ENCODE data around the gene ALCAM. TPM values are rescaled to one million over a fixed set of nuclear protein-coding genes. Genes with fewer than 3 reads are reported as not detected.
A peak's percentile ranks its signal among the peaks of the same experiment; 100 is the strongest.

The ALCAM gene
- polyA plus RNA-seq: 1 to 10 TPM in 2 of 3 donors, under 1 TPM in 1; 0.72 to 4.9 (median 2.8) TPM

DNA sequence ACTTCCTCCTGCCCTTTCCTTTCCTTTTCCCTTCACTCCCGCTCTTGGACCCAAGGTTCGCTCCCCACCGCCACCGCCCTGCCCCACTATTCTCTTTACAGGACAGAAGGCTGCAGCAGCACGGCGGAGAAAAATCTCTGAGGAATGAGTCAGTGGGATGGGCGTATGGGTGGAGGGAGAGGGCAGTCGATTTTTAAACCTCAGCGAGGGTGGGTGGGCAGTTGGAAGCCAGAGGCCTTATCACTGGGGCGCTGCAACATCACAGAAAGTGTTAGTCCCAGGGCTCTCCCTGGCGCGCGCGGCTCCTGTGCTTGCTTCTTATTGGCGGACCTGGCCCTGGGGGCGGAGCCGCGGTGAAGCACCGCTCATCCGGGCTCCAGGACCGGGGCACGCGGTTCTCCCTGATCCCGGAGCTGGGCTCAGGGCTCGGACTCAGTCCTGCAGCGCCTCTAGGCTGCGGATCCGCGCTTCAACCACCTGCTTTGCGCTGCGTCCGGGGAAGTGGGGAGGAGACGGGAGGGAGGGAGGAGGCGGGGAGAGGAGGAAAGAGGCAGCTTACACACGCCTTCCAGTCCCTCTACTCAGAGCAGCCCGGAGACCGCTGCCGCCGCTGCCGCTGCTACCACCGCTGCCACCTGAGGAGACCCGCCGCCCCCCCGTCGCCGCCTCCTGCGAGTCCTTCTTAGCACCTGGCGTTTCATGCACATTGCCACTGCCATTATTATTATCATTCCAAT, at the start of gene ALCAM:
Gene ALCAM, plus strand, starts transcription at position 584 of the 737 bp plus-strand sequence.
- Mint-ChIP-seq H3K36me3 (no peaks in the 10 kb centered on the region), H3K9me3 (no peaks in the 10 kb centered on the region), H3K4me3 (peak within 1 kb of the TSS; percentile 85 to 98 (median 89)), H3K4me1 (peaks cover 36 to 53% of the 10 kb centered on the region in 2 donors), H3K27ac (peak within 1 kb of the TSS; percentile 36 to 86 (median 76)), H3K27me3 (ENCODE audit: low read depth in 3 of 3) (peaks cover 14 to 25% (median 19%) of the 10 kb centered on the region in 3 donors)
- peak; percentile 65 to 70 (median 66) for DNase-seq

DNA sequence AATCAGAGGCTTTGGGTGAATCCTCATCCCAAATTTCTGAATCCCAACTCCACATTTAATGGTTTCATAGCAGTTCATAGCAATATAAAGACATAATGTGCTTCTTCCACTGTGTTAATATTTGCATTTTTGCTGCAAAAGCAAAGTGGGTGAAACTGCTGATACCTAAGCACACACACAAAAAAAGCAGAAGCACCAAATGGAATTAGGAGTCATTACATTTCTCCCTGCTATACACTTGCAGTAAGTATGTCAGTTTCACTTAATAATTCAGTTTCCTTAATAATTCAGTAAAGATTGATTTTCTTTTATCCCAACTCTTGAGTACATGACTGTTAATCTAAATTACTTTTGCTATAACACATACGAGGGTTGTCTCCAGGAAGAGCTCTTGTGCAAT, 48.9 kb upstream of the ALCAM start:
- no peaks in the 10 kb centered on the region for H3K36me3 Mint-ChIP-seq
- no peak overlapping the region for H3K27ac Mint-ChIP-seq
- H3K4me3 Mint-ChIP-seq: no peak overlapping the region
- no peak for DNase-seq
- peaks cover 0 to 2% (median 0%) of the 10 kb centered on the region in 3 donors for H3K27me3 Mint-ChIP-seq (ENCODE audit: low read depth in 3 of 3)
- H3K4me1 Mint-ChIP-seq: no peaks in the 10 kb centered on the region
- H3K9me3 Mint-ChIP-seq: no peaks in the 10 kb centered on the region

DNA sequence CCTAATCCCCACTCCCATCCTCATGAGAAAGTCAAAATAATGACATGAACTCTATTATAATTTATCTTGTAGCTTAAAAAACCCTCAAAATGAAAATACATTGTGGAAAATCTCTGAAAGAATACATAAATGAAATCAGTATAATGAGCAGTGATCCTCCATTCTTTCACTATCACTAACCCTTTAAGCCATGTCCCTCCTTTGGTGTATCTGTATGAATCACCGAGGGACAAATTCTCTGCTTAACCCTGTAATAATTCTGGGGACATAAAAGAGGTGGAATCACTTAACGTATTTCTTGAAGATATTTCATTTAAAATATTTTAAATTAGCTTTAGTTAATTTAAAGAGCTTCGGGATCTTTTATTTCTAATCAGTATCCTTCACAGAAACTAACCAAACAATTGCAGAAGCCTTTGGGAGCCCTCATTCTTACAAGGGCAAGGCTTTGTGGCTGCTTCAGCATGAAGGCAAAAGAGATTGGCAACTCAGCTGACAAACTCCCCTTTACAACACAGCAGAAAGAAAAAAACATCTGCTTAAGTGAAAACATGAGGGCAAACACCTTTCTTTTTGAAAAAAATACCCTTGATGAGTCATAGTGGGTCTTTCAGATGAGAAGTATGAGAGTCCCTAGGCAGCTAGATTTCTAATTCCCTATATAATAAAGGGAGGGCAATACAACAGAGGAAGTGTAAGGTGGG, 44.0 kb upstream of the ALCAM start:
- H3K9me3 Mint-ChIP-seq: peaks cover 0 to 5% (median under 1%) of the 10 kb centered on the region in 6 donors
- no peak for DNase-seq
- peak overlapping the region in 1 of 6 donors; percentile 32 for H3K27ac Mint-ChIP-seq

DNA sequence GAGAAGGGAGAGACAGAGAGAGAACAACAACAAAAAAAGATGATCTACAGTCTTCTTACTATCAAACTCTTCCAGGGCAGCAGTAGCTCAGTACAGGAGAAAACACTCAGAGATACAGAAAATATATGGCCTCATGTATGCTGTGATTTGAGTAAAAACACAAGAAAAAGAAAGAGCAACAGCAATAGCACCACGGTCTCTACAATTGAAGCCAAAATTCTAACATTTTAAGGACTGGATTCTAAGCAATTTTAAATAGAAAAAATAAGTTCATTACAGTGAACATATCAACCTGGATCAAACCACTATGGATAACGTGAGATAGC, 43.5 kb upstream of the ALCAM start:
- Mint-ChIP-seq H3K27me3 (ENCODE audit: low read depth in 3 of 3) (no peaks in the 10 kb centered on the region), H3K9me3 (peaks cover 0 to 5% (median under 1%) of the 10 kb centered on the region in 6 donors), H3K36me3 (no peaks in the 10 kb centered on the region), H3K27ac (no peak overlapping the region), H3K4me3 (no peak overlapping the region), H3K4me1 (no peaks in the 10 kb centered on the region)
- DNase-seq: no peak

More for the DNA sequence above, 44.0 kb upstream of the ALCAM start:
- Mint-ChIP-seq H3K36me3 (no peaks in the 10 kb centered on the region), H3K4me3 (no peak overlapping the region), H3K27me3 (ENCODE audit: low read depth in 3 of 3) (no peaks in the 10 kb centered on the region), H3K4me1 (no peaks in the 10 kb centered on the region)

DNA sequence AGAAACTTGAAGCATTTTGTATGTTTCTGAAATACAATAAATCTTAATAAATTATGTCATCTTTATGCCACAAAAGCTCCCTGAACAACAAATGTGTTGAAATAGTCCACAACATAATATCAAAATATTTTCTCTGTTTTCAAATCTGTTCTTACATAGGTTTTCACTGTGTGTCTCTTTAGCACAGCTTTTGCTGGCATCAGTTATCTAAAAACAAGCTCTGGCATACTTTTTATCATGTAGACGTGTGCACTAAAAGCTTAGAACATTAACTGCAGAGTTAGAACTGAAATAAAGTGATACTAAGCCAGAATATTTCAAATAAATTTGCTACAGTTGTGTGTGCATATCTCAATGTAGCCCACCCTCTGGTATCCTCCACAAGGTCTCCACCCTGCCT, 41.8 kb upstream of the ALCAM start:
- Mint-ChIP-seq H3K27ac (no peak overlapping the region), H3K36me3 (no peaks in the 10 kb centered on the region), H3K4me1 (no peaks in the 10 kb centered on the region), H3K9me3 (peaks cover 0 to 5% (median under 1%) of the 10 kb centered on the region in 6 donors), H3K4me3 (no peak overlapping the region), H3K27me3 (ENCODE audit: low read depth in 3 of 3) (no peaks in the 10 kb centered on the region)
- DNase-seq: no peak

DNA sequence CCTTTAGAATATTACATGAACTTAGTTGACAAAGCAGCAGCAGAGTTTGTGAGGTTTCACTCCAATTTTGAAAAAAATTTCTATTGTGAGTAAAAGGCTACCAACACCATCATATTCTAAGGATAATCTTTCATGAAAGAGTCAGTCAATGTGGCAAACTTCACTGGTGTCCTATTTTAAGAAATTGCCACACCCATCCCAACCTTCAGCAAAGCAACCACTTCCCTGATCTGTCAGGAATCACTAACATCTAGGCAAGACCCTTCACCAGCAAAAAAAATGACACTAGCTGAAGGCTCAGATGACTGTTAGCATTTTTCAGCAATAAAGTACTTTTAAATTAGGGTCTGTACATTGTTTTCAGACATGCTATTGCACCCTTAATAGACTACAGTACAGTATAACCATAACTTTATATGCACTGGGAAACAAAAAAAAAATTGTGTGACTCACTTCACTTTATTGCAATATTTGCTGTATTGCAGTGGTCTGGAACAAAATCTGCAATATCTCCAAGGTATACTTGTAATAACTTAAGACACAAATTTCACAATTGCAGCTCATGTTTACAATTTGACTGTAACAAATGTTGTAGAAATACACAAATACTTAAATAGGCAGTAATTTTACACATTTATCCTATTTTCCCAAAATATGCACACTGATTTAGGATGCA, 38.9 kb upstream of the ALCAM start:
- no peak for DNase-seq
- no peak overlapping the region for H3K4me3 Mint-ChIP-seq
- H3K36me3 Mint-ChIP-seq: no peaks in the 10 kb centered on the region
- no peak overlapping the region for H3K27ac Mint-ChIP-seq
- H3K4me1 Mint-ChIP-seq: no peaks in the 10 kb centered on the region
- H3K9me3 Mint-ChIP-seq: peaks cover 0 to 5% (median 2%) of the 10 kb centered on the region in 6 donors
- H3K27me3 Mint-ChIP-seq (ENCODE audit: low read depth in 3 of 3): no peaks in the 10 kb centered on the region

DNA sequence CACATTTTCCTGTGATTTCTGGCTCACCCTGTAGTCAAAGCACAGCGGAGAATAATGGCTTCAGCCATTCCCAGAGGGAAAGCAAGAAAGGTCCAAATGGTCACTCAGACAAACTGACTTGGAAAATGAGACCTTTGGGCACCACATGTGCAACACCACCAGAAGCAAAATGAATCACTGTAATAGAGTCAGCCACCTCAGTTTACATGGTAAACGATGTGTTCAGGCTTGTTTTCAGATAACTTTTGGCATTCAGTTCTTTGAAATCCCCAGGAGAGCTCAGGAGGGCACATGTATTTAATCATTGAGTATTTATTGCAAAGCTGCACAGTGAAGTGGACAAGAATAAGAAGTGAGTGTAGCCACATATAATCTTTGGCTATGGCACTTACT, 38.4 kb upstream of the ALCAM start:
- no peak for DNase-seq
- Mint-ChIP-seq H3K4me3 (no peak overlapping the region), H3K9me3 (peaks cover 0 to 6% (median 3%) of the 10 kb centered on the region in 6 donors), H3K36me3 (no peaks in the 10 kb centered on the region), H3K27me3 (ENCODE audit: low read depth in 3 of 3) (peaks cover 0 to 2% (median 0%) of the 10 kb centered on the region in 3 donors), H3K4me1 (no peaks in the 10 kb centered on the region), H3K27ac (no peak overlapping the region)

DNA sequence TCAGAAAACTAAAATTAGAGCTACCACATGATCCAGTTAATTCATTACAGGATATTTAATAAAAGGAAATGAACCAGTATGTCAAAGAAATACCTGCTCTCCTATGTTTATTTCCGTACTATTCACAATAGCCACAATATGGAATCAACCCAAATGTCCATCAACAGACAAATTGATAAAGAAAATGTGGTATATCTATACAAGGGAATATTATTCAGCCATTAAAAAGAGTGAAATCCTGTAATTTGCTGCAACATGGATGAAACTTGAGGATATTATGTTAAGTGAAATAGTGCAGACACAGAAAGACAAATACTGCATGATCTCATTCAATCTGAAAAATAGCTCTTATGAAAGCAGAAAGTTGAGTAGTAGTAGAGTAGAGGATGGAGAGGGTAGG, 33.7 kb upstream of the ALCAM start:
- no peaks in the 10 kb centered on the region for H3K36me3 Mint-ChIP-seq

DNA sequence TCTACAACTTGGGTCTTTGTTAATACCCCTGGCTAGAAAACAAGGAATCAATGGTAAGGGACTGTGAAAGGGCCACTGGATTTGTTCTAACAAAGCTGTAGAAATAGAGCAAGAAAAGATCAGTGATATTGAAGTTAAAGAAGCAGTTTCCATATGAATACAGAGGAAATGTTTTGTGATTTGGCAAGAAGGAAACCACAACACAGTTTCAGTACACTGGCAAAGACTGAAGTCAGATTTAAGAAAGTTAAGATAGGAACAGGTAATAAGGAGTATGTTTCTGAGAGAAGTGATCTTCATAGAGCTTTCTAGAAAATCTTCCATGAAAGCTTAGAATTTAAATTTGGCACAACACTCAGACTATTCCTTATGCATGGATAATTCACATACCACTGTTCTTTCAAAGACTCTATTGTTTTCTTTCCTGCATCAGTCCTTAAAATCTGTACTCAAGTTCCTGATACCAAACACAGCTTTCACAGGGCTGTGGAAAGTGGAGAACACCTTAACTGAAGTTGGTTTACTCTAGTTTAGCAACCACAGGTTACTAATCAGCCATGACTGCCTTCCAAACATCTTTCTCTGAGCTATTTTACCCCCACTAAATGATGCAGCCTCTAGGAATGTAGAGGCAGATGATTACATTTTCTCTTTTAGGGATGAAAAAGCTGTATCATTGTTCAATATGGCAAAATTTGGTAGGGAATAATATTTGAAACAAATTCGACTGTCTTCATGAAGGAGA, 32.4 kb upstream of the ALCAM start:
- peaks cover 0 to 6% (median 0%) of the 10 kb centered on the region in 6 donors for H3K9me3 Mint-ChIP-seq
- no peaks in the 10 kb centered on the region for H3K36me3 Mint-ChIP-seq
- DNase-seq: no peak
- peaks cover 0 to 3% (median 3%) of the 10 kb centered on the region in 3 donors for H3K27me3 Mint-ChIP-seq (ENCODE audit: low read depth in 3 of 3)
- H3K4me1 Mint-ChIP-seq: no peaks in the 10 kb centered on the region
- no peak overlapping the region for H3K4me3 Mint-ChIP-seq
- H3K27ac Mint-ChIP-seq: no peak overlapping the region

More for the DNA sequence above, 33.7 kb upstream of the ALCAM start:
- Mint-ChIP-seq H3K4me1 (no peaks in the 10 kb centered on the region), H3K9me3 (peaks cover 0 to 6% (median 0%) of the 10 kb centered on the region in 6 donors), H3K27ac (no peak overlapping the region), H3K27me3 (ENCODE audit: low read depth in 3 of 3) (peaks cover 0 to 3% (median 3%) of the 10 kb centered on the region in 3 donors), H3K4me3 (no peak overlapping the region)
- DNase-seq: no peak

DNA sequence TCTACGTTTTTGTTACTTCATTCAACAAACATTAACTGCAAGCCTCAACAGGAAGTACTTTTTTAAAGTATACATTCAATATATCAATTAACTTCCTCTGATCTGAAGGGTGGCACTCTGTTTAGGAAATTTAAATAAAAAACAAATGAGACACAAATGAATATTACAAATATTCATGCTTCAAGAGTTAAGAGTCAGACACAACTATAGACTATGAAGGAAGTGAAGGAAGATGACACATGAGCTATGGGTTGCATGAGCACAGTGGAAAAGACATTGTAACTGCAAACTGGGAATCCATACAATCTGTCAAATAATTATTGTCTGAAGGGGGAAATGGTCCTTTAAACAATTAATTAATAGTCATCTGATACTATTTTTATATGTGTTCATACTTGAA, 26.8 kb upstream of the ALCAM start:
- H3K27me3 Mint-ChIP-seq (ENCODE audit: low read depth in 3 of 3): peaks cover 0 to 3% (median 3%) of the 10 kb centered on the region in 3 donors
- no peak for DNase-seq
- H3K4me1 Mint-ChIP-seq: no peaks in the 10 kb centered on the region
- no peaks in the 10 kb centered on the region for H3K9me3 Mint-ChIP-seq
- H3K36me3 Mint-ChIP-seq: no peaks in the 10 kb centered on the region
- H3K27ac Mint-ChIP-seq: no peak overlapping the region
- no peak overlapping the region for H3K4me3 Mint-ChIP-seq

DNA sequence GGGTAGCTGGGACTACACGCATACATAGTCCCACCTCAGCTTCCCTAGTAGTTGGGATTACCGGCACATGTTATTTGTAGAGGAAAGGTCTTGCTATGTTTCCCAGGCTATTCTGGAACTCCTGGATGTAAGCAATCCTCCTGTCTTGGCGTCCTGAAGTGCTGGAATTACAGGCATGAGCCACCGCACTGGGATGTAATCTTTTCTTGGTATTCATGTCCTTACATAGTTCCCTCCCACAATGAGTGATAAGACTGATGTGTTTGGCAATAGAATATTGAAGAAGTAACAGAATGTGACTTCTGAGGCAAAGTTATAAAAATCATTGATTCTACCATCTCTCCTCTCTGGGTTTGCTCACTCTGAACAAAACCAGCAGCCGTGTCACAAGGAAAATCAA, 22.7 kb upstream of the ALCAM start:
- no peak overlapping the region for H3K4me3 Mint-ChIP-seq
- H3K27me3 Mint-ChIP-seq (ENCODE audit: low read depth in 3 of 3): peaks cover 0 to 3% (median 0%) of the 10 kb centered on the region in 3 donors
- H3K4me1 Mint-ChIP-seq: no peaks in the 10 kb centered on the region
- no peaks in the 10 kb centered on the region for H3K36me3 Mint-ChIP-seq
- H3K27ac Mint-ChIP-seq: no peak overlapping the region
- DNase-seq: no peak
- peaks cover 0 to 2% (median 0%) of the 10 kb centered on the region in 6 donors for H3K9me3 Mint-ChIP-seq

DNA sequence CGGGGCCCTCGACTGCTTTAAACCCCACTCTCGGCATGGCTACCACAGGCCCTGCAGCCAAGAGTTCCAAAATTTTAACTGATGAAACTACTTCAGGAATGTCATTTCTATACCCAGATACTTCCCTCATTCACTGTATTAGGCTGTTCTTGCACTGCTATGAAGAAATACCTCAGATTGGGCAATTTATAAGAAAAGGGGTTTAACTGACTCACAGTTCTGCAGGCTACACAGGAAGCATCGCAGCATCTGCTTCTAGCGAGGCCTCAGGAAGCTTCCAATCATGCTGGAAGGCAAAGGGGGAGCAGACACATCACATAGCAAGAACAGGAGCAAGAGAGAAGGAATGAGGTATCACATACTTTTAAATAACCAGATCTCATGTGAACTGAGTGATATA, 21.6 kb upstream of the ALCAM start:
- Mint-ChIP-seq H3K4me1 (no peaks in the 10 kb centered on the region), H3K27ac (no peak overlapping the region), H3K4me3 (no peak overlapping the region), H3K27me3 (ENCODE audit: low read depth in 3 of 3) (peaks cover 0 to 3% (median 2%) of the 10 kb centered on the region in 3 donors), H3K36me3 (no peaks in the 10 kb centered on the region), H3K9me3 (peaks cover 0 to 6% (median 0%) of the 10 kb centered on the region in 6 donors)
- DNase-seq: no peak

DNA sequence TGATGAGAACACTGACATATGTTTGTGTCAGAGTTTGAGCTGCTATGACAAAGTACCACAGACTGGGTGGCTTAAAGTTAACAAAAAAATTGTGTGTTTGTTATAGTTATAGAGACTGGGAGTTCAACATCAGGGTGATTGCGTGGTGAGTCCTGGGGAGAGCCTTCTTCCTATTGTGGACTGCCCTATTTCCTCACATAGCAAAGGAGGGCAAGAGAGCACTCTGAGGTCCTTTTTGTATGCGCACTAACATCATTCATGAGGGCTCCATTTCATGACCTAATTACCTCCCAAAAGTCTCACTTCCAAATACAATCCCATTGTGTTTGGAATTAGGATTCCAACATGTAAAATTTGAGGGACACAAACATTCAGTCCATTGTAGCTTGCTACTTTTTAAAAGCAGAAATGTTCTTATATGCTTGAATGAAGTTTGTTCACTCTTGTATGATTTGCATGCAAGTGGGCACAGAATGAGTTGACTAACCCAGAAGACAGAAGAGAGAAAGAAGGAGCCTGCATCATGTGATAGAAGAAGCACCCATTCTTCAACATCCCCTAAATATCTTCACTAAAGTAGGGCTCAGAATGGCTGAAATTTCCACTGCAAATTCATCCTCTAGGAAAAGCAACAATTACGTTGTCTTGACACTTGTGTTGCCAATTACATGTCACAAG, 18.9 kb upstream of the ALCAM start:
- Mint-ChIP-seq H3K27me3 (ENCODE audit: low read depth in 3 of 3) (peaks cover 0 to 12% (median 2%) of the 10 kb centered on the region in 3 donors), H3K36me3 (no peaks in the 10 kb centered on the region), H3K4me1 (no peaks in the 10 kb centered on the region), H3K4me3 (no peak overlapping the region), H3K9me3 (peaks cover 0 to 6% (median 0%) of the 10 kb centered on the region in 6 donors), H3K27ac (no peak overlapping the region)
- DNase-seq: no peak
